GM23338 (cell line): ENCODE results near the gene EXOC3. TPM values are rescaled to one million over a fixed set of nuclear protein-coding genes. Genes with fewer than 3 reads are reported as not detected.

ENCODE experiments used
- ATAC-seq: fragments of 200-7000 bp; cut with Tn5 transposase; 3 replicates; pipeline ENCODE4 v1.9.1; 2020
- DNase-seq: peaks from one replicate; pipeline ENCODE4 v3.0.0-alpha.2; 2015; ENCODE audit warnings: low spot score
- H2AFZ ChIP-seq: fragments of 200-600 bp; sonication (generic); 2 replicates; pipeline ENCODE4 v1.8.0; 2016; ENCODE audit warnings: antibody characterized with exemption, mild to moderate bottlenecking, moderate library complexity
- H3F3A ChIP-seq: fragments of 200-600 bp; sonication (generic); replicated peaks from 2 replicates; pipeline ENCODE4 v1.8.0; 2017; ENCODE audit warnings: antibody characterized with exemption, mixed run types, low read depth
- H3K27ac ChIP-seq: fragments of 200-600 bp; sonication (generic); 2 replicates; pipeline ENCODE4 v1.6.1; 2016; ENCODE audit warnings: low read depth
- H3K27me3 ChIP-seq: fragments of 200-600 bp; sonication (generic); 2 replicates; pipeline ENCODE4 v1.8.0; 2016; ENCODE audit warnings: mild to moderate bottlenecking, mixed run types, moderate library complexity; ENCODE audit not compliant: insufficient read depth
- H3K36me3 ChIP-seq: fragments of 200-600 bp; sonication (generic); 2 replicates; pipeline ENCODE4 v1.8.0; 2016; ENCODE audit warnings: mild to moderate bottlenecking; ENCODE audit not compliant: insufficient read depth
- H3K4me1 ChIP-seq: fragments of 200-600 bp; sonication (generic); 2 replicates; pipeline ENCODE4 v1.8.0; 2016; ENCODE audit warnings: mild to moderate bottlenecking, moderate library complexity; ENCODE audit not compliant: insufficient read depth
- H3K4me2 ChIP-seq: fragments of 200-600 bp; sonication (generic); 2 replicates; pipeline ENCODE4 v1.7.1; 2017; ENCODE audit warnings: mixed run types
- H3K4me3 ChIP-seq: fragments of 200-600 bp; sonication (generic); 2 replicates; pipeline ENCODE4 v1.6.1; 2016; ENCODE audit warnings: mixed run types
- H3K79me2 ChIP-seq: fragments of 200-600 bp; sonication (generic); replicated peaks from 2 replicates; pipeline ENCODE4 v1.8.0; 2017; ENCODE audit warnings: mild to moderate bottlenecking; ENCODE audit not compliant: insufficient read depth
- H3K9me2 ChIP-seq: fragments of 200-600 bp; sonication (generic); 2 replicates; pipeline ENCODE4 v1.8.0; 2017; ENCODE audit not compliant: insufficient read depth
- H4K20me1 ChIP-seq: fragments of 200-600 bp; sonication (generic); replicated peaks from 2 replicates; pipeline ENCODE4 v1.8.0; 2017; ENCODE audit warnings: mild to moderate bottlenecking; ENCODE audit not compliant: insufficient read depth
- H3K27ac Mint-ChIP-seq: 2 replicates; pipeline ENCODE4 v1.8.0; 2020; ENCODE audit warnings: inconsistent platforms, mild to moderate bottlenecking, moderate library complexity, mixed read lengths
- H3K27me3 Mint-ChIP-seq: 3 replicates; pipeline ENCODE4 v1.8.0; 2022; ENCODE audit warnings: low read depth, mild to moderate bottlenecking, moderate library complexity, mixed read lengths, inconsistent platforms; ENCODE audit not compliant: insufficient read depth, poor library complexity
- H3K36me3 Mint-ChIP-seq: 3 replicates; pipeline ENCODE4 v1.8.0; 2021; ENCODE audit warnings: low read depth, mild to moderate bottlenecking, inconsistent platforms, moderate library complexity, mixed read lengths
- H3K4me1 Mint-ChIP-seq: 3 replicates; pipeline ENCODE4 v1.8.0; 2020; ENCODE audit warnings: mild to moderate bottlenecking, inconsistent platforms, mixed read lengths
- H3K4me3 Mint-ChIP-seq: 3 replicates; pipeline ENCODE4 v1.8.0; 2021; ENCODE audit warnings: moderate library complexity, mild to moderate bottlenecking, inconsistent platforms, mixed read lengths
- H3K9me3 Mint-ChIP-seq: 3 replicates; pipeline ENCODE4 v1.8.0; 2020; ENCODE audit warnings: moderate library complexity, mild to moderate bottlenecking, inconsistent platforms, mixed read lengths
- CREB1 ChIP-seq: fragments of 250-450 bp; sonication (Bioruptor Pico); IDR thresholded peaks from 2 replicates; pipeline ENCODE4 v1.5.0; 2020; ENCODE audit warnings: low read depth, mild to moderate bottlenecking, moderate library complexity
- EZH2 ChIP-seq: fragments of 200-600 bp; sonication (generic); IDR thresholded peaks from one replicate; pipeline ENCODE4 v1.8.0; 2017; ENCODE audit warnings: antibody characterized with exemption, mild to moderate bottlenecking, low read depth; ENCODE audit not compliant: unreplicated experiment
- EZH2phosphoT487 ChIP-seq: fragments of 200-600 bp; sonication (generic); IDR thresholded peaks from one replicate; pipeline ENCODE4 v1.8.1; 2018; ENCODE audit warnings: antibody characterized with exemption; ENCODE audit not compliant: unreplicated experiment
- JUNB ChIP-seq: IDR thresholded peaks from one replicate; pipeline ENCODE4 v1.6.1; 2016; ENCODE audit warnings: antibody characterized with exemption; ENCODE audit not compliant: unreplicated experiment
- POLR2AphosphoS5 ChIP-seq: IDR thresholded peaks from 2 replicates; pipeline ENCODE4 v1.6.1; 2016; ENCODE audit warnings: antibody characterized with exemption, low read depth
- STAT1 ChIP-seq: IDR thresholded peaks from one replicate; pipeline ENCODE4 v1.6.1; 2016; ENCODE audit warnings: antibody characterized with exemption; ENCODE audit not compliant: unreplicated experiment
- ZNF114 ChIP-seq: fragments of 250-450 bp; sonication (Bioruptor Pico); IDR thresholded peaks from 2 replicates; pipeline ENCODE4 v1.5.0; 2020; ENCODE audit warnings: mild to moderate bottlenecking, moderate library complexity
- ZNF331 ChIP-seq: fragments of 250-450 bp; sonication (Bioruptor Pico); IDR thresholded peaks from 2 replicates; pipeline ENCODE4 v1.5.0; 2020; ENCODE audit warnings: low read depth, mild to moderate bottlenecking, moderate library complexity
- polyA plus RNA-seq: library from polyadenylated mRNA; unstranded; fragments of >200 nt; fragmentation: Nextera tagmentation; extraction: Ambion mirVana; gene quantifications from 2 replicates; pipeline ENCODE4 v1.2.1, GENCODE V29; 2016
- total RNA-seq: library from RNA; depleted of rRNA; stranded (reverse); fragments of >200 nt; shearing (Covaris generic); gene quantifications from 2 replicates; pipeline ENCODE4 v1.2.3, GENCODE V29; 2014
- TF ChIP-seq, protein P1 (sequence below): IDR thresholded peaks from one replicate; pipeline ENCODE4 v1.6.1; 2018; ENCODE audit warnings: antibody characterized with exemption; ENCODE audit not compliant: unreplicated experiment
- TF ChIP-seq, protein P2 (sequence below), 2 experiments: fragments of 200-600 bp in 1 of 2; sonication (generic) in 1 of 2; conservative IDR thresholded peaks; 2 replicates each; pipeline versions ENCODE4 v1.5.1 to v1.6.1; 2016 to 2017; ENCODE audit warnings: antibody characterized with exemption in 2 of 2, low read depth in 2 of 2, mild to moderate bottlenecking in 2 of 2, moderate library complexity in 1 of 2
- TF ChIP-seq, protein P3 (sequence below): IDR thresholded peaks from 2 replicates; pipeline ENCODE4 v1.6.1; 2016; ENCODE audit warnings: antibody characterized with exemption
- TF ChIP-seq, protein P4 (sequence below): fragments of 250-450 bp; sonication (Bioruptor Pico); IDR thresholded peaks from 2 replicates; pipeline ENCODE4 v1.5.0; 2020; ENCODE audit warnings: mild to moderate bottlenecking, moderate library complexity

The EXOC3 gene
- total and polyA plus RNA-seq, 2 experiments from 2014 or later, result 13.4 to 31.6 TPM

DNA sequence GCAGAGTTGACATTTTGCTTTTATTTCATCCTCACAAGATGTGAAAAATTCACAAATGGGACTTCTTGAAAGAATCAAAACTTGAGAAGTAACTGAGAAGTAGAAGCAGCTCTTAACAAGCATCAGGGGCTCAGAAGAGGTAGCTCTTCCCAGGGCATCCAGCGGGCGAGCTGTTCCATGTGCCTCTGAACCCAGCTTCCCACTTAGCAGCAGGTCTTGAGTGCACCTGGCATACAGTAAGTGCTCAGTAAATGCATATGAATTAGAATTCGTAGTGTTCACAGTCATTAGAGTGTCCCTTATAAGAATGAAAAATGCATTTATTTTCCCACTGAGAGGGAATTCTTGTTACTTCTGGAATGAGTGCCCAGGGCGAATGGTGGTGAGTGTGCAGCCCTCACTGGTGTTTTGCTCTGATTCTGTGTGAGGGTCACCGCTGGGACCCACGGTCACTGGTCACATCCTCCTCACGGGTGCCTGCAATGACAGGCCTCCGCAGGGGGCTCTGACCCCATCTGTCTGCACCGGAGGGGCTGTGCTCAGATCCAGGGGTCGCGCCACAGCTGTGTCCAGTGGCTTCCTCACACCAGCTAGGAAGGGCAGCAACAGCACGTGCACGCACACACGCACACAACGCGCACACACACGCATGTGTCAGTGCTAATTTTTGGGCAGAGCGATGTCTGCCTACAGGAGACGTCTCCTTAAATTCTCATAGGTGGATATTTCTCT is 26.9 kb downstream of the EXOC3 start:
- Histone ChIP-seq H3K4me3 (no peak overlapping the region), H3K9me2 (no peaks in the 10 kb centered on the region), H3K36me3 (no peaks in the 10 kb centered on the region; the same call in 1 of the 2 replicates), H3K27me3 (peaks cover 14% of the 10 kb centered on the region), H3K27ac (no peak overlapping the region), H4K20me1 (peaks cover 9% of the 10 kb centered on the region; the same call in 1 of the 2 replicates), H3F3A (no peaks in the 10 kb centered on the region), H3K4me1 (no peaks in the 10 kb centered on the region), H3K79me2 (no peaks in the 10 kb centered on the region), H3K4me2 (no peak overlapping the region), H2AFZ (no peak overlapping the region)
- no peak for TF ChIP-seq EZH2
- TF ChIP-seq STAT1, result no peak
- TF ChIP-seq, protein P1, sequence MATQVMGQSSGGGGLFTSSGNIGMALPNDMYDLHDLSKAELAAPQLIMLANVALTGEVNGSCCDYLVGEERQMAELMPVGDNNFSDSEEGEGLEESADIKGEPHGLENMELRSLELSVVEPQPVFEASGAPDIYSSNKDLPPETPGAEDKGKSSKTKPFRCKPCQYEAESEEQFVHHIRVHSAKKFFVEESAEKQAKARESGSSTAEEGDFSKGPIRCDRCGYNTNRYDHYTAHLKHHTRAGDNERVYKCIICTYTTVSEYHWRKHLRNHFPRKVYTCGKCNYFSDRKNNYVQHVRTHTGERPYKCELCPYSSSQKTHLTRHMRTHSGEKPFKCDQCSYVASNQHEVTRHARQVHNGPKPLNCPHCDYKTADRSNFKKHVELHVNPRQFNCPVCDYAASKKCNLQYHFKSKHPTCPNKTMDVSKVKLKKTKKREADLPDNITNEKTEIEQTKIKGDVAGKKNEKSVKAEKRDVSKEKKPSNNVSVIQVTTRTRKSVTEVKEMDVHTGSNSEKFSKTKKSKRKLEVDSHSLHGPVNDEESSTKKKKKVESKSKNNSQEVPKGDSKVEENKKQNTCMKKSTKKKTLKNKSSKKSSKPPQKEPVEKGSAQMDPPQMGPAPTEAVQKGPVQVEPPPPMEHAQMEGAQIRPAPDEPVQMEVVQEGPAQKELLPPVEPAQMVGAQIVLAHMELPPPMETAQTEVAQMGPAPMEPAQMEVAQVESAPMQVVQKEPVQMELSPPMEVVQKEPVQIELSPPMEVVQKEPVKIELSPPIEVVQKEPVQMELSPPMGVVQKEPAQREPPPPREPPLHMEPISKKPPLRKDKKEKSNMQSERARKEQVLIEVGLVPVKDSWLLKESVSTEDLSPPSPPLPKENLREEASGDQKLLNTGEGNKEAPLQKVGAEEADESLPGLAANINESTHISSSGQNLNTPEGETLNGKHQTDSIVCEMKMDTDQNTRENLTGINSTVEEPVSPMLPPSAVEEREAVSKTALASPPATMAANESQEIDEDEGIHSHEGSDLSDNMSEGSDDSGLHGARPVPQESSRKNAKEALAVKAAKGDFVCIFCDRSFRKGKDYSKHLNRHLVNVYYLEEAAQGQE, result no peak
- TF ChIP-seq EZH2phosphoT487, result no peak
- TF ChIP-seq JUNB, result no peak
- TF ChIP-seq CREB1 (CRISPR knock-in tag), result no peak
- TF ChIP-seq, protein P2, sequence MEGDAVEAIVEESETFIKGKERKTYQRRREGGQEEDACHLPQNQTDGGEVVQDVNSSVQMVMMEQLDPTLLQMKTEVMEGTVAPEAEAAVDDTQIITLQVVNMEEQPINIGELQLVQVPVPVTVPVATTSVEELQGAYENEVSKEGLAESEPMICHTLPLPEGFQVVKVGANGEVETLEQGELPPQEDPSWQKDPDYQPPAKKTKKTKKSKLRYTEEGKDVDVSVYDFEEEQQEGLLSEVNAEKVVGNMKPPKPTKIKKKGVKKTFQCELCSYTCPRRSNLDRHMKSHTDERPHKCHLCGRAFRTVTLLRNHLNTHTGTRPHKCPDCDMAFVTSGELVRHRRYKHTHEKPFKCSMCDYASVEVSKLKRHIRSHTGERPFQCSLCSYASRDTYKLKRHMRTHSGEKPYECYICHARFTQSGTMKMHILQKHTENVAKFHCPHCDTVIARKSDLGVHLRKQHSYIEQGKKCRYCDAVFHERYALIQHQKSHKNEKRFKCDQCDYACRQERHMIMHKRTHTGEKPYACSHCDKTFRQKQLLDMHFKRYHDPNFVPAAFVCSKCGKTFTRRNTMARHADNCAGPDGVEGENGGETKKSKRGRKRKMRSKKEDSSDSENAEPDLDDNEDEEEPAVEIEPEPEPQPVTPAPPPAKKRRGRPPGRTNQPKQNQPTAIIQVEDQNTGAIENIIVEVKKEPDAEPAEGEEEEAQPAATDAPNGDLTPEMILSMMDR (conservative IDR thresholded peaks at IDR 0.05; ENCODE audit: low read depth in 2 of 2), result no peak
- no peak for TF ChIP-seq ZNF114 (CRISPR knock-in tag)
- no peak for TF ChIP-seq POLR2AphosphoS5
- no peak for TF ChIP-seq ZNF331 (CRISPR knock-in tag)
- TF ChIP-seq, protein P3, sequence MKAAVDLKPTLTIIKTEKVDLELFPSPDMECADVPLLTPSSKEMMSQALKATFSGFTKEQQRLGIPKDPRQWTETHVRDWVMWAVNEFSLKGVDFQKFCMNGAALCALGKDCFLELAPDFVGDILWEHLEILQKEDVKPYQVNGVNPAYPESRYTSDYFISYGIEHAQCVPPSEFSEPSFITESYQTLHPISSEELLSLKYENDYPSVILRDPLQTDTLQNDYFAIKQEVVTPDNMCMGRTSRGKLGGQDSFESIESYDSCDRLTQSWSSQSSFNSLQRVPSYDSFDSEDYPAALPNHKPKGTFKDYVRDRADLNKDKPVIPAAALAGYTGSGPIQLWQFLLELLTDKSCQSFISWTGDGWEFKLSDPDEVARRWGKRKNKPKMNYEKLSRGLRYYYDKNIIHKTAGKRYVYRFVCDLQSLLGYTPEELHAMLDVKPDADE, result no peak
- TF ChIP-seq, protein P4, sequence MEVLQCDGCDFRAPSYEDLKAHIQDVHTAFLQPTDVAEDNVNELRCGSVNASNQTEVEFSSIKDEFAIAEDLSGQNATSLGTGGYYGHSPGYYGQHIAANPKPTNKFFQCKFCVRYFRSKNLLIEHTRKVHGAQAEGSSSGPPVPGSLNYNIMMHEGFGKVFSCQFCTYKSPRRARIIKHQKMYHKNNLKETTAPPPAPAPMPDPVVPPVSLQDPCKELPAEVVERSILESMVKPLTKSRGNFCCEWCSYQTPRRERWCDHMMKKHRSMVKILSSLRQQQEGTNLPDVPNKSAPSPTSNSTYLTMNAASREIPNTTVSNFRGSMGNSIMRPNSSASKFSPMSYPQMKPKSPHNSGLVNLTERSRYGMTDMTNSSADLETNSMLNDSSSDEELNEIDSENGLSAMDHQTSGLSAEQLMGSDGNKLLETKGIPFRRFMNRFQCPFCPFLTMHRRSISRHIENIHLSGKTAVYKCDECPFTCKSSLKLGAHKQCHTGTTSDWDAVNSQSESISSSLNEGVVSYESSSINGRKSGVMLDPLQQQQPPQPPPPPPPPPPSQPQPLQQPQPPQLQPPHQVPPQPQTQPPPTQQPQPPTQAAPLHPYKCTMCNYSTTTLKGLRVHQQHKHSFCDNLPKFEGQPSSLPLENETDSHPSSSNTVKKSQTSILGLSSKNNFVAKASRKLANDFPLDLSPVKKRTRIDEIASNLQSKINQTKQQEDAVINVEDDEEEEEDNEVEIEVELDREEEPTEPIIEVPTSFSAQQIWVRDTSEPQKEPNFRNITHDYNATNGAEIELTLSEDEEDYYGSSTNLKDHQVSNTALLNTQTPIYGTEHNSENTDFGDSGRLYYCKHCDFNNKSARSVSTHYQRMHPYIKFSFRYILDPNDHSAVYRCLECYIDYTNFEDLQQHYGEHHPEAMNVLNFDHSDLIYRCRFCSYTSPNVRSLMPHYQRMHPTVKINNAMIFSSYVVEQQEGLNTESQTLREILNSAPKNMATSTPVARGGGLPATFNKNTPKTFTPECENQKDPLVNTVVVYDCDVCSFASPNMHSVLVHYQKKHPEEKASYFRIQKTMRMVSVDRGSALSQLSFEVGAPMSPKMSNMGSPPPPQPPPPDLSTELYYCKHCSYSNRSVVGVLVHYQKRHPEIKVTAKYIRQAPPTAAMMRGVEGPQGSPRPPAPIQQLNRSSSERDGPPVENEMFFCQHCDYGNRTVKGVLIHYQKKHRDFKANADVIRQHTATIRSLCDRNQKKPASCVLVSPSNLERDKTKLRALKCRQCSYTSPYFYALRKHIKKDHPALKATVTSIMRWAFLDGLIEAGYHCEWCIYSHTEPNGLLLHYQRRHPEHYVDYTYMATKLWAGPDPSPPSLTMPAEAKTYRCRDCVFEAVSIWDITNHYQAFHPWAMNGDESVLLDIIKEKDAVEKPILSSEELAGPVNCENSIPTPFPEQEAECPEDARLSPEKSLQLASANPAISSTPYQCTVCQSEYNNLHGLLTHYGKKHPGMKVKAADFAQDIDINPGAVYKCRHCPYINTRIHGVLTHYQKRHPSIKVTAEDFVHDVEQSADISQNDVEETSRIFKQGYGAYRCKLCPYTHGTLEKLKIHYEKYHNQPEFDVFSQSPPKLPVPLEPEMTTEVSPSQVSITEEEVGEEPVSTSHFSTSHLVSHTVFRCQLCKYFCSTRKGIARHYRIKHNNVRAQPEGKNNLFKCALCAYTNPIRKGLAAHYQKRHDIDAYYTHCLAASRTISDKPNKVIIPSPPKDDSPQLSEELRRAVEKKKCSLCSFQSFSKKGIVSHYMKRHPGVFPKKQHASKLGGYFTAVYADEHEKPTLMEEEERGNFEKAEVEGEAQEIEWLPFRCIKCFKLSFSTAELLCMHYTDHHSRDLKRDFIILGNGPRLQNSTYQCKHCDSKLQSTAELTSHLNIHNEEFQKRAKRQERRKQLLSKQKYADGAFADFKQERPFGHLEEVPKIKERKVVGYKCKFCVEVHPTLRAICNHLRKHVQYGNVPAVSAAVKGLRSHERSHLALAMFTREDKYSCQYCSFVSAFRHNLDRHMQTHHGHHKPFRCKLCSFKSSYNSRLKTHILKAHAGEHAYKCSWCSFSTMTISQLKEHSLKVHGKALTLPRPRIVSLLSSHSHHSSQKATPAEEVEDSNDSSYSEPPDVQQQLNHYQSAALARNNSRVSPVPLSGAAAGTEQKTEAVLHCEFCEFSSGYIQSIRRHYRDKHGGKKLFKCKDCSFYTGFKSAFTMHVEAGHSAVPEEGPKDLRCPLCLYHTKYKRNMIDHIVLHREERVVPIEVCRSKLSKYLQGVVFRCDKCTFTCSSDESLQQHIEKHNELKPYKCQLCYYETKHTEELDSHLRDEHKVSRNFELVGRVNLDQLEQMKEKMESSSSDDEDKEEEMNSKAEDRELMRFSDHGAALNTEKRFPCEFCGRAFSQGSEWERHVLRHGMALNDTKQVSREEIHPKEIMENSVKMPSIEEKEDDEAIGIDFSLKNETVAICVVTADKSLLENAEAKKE (CRISPR knock-in tag), result no peak
- no peak for DNase-seq
- no peak overlapping the region for H3K27ac Mint-ChIP-seq
- no peak for ATAC-seq
- peaks cover 6% of the 10 kb centered on the region; the same call in 2 of the 3 replicates for H3K4me1 Mint-ChIP-seq
- H3K27me3 Mint-ChIP-seq, result peaks cover 16% of the 10 kb centered on the region
- H3K4me3 Mint-ChIP-seq, result no peak overlapping the region
- no peaks in the 10 kb centered on the region for H3K36me3 Mint-ChIP-seq
- no peaks in the 10 kb centered on the region for H3K9me3 Mint-ChIP-seq
